ENCODE results near the gene PHRF1.

DNA sequence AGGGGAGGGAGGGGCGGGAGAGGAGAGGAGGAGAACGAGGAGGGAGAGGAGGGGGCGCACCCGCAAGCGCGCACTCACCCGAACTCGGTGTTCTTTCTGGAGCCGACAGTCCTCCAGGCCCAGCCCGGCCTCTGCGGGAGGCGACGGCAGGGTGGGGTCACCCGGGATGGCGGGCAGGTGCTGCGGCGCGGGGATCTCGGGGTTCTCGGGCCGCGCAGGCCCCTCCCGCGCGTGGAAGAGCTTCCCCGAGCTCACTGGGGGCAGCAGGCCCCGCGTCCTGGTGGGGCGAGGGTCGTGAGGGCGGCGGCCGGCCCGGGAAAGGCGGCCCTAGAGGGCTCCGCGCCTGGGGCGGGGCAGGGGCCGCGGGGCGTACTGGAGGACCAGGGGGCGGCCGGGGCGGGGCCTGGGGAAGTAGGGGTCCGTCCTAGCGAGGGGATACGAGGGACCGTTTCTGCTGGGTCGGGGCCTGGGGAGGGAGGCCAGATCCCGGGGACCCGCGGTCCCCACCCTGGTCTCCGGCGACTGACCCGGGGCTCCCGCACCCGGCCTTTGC lies 21.0 kb upstream of the PHRF1 start:
- TF ChIP-seq, protein P1, sequence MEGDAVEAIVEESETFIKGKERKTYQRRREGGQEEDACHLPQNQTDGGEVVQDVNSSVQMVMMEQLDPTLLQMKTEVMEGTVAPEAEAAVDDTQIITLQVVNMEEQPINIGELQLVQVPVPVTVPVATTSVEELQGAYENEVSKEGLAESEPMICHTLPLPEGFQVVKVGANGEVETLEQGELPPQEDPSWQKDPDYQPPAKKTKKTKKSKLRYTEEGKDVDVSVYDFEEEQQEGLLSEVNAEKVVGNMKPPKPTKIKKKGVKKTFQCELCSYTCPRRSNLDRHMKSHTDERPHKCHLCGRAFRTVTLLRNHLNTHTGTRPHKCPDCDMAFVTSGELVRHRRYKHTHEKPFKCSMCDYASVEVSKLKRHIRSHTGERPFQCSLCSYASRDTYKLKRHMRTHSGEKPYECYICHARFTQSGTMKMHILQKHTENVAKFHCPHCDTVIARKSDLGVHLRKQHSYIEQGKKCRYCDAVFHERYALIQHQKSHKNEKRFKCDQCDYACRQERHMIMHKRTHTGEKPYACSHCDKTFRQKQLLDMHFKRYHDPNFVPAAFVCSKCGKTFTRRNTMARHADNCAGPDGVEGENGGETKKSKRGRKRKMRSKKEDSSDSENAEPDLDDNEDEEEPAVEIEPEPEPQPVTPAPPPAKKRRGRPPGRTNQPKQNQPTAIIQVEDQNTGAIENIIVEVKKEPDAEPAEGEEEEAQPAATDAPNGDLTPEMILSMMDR (IDR thresholded peaks at IDR 0.05; ENCODE audit: poor library complexity), result no peak
- no peak for TF ChIP-seq EZH2phosphoT487 (IDR thresholded peaks at IDR 0.05; ENCODE audit: low read depth, severe bottlenecking, unreplicated experiment)

Measured in hepatocyte (in vitro differentiated cells).